Measurements from ENCODE around the gene ATP13A4. TPM values are rescaled to one million over a fixed set of nuclear protein-coding genes. Genes with fewer than 3 reads are reported as not detected.

Gene ATP13A4
- total RNA-seq (10 to 100 TPM in 3 of 6 donors, 1 to 10 TPM in 3; 6.7 to 15.7 (median 9.8) TPM), polyA plus RNA-seq (10 to 100 TPM in 1 of 2 donors, 1 to 10 TPM in 1; 5.7 to 13.3 TPM)

DNA sequence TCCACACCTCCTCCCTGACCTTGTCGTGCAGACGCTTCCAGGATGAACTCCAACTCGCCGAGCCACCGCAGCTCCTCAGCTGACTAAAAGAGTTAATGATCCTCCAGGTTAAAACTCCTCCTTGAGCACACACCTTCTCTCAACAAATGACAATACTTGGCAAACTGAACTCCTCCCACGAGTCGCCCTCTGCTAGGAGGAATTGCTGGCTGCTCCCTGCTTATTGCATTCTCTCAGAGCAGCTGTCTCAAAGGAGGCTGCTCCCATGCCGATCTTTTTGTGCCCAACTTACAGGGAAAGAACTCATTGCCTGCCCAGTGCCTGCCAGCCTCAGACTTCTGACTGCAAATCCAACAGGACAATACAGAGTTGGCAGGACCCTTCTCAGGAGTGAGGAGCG lies at the start of gene ATP13A4:
ATP13A4 (minus strand) TSS at position 85 of the 400 bp plus-strand sequence. CDS start 96 bp downstream, outside the sequence.
- H3K27ac ChIP-seq = peak within 1 kb of the TSS in 2 of 4 donors; percentile 65 to 68
- no peaks in the 10 kb centered on the region for H3K9me3 ChIP-seq
- H3K4me3 ChIP-seq = peak within 1 kb of the TSS in 2 of 4 donors; percentile 19 to 23
- TF ChIP-seq CTCF (IDR thresholded peaks at IDR 0.05) = no peak
- intact Hi-C loops (cut with DNase I) = no loop called here
- DNase-seq (peak in 4 of 6 donors; percentile 26 to 54 (median 34)), FAIRE-seq (no peak), ATAC-seq (peak; percentile 61 to 79 (median 69))
- H3K36me3 ChIP-seq = no peaks in the 10 kb centered on the region
- peaks cover 0 to 24% (median 23%) of the 10 kb centered on the region in 3 donors for H3K4me1 ChIP-seq
- no peaks in the 10 kb centered on the region for H3K27me3 ChIP-seq
- WGBS, 2 donors = 14 to 20% methylated on average over 9 of the region's 9 CpGs

GRCh38 chr3:193599393-193599792 lies 44.7 kb upstream of the ATP13A4 start:
- WGBS, 2 donors = 36 to 46% methylated on average over 1 of the region's 1 CpG
- Histone ChIP-seq H3K4me1 (peaks cover 0 to 8% (median 3%) of the 10 kb centered on the region in 3 donors), H3K36me3 (peaks cover 0 to 4% (median 0%) of the 10 kb centered on the region in 3 donors), H3K9me3 (no peaks in the 10 kb centered on the region), H3K4me3 (no peak overlapping the region), H3K27ac (no peak overlapping the region), H3K27me3 (no peaks in the 10 kb centered on the region)
- no peak for TF ChIP-seq CTCF (IDR thresholded peaks at IDR 0.05)
- DNase-seq (no peak), ATAC-seq (no peak), FAIRE-seq (no peak)
- intact Hi-C loops (cut with DNase I) = no loop called here

GRCh38 chr3:193598202-193598601 lies 43.5 kb upstream of the ATP13A4 start:
- TF ChIP-seq CTCF (IDR thresholded peaks at IDR 0.05) = no peak
- no peak for ATAC-seq
- intact Hi-C loops (cut with DNase I) = no loop called here
- H3K27me3 ChIP-seq = no peaks in the 10 kb centered on the region
- no peak for DNase-seq
- no peak for FAIRE-seq
- H3K4me3 ChIP-seq = no peak overlapping the region
- H3K36me3 ChIP-seq = peaks cover 0 to 4% (median 0%) of the 10 kb centered on the region in 3 donors
- WGBS, 2 donors = 91 to 94% methylated on average over 2 of the region's 2 CpGs
- H3K4me1 ChIP-seq = peaks cover 0 to 14% (median 9%) of the 10 kb centered on the region in 3 donors
- H3K9me3 ChIP-seq = no peaks in the 10 kb centered on the region
- H3K27ac ChIP-seq = no peak overlapping the region

DNA sequence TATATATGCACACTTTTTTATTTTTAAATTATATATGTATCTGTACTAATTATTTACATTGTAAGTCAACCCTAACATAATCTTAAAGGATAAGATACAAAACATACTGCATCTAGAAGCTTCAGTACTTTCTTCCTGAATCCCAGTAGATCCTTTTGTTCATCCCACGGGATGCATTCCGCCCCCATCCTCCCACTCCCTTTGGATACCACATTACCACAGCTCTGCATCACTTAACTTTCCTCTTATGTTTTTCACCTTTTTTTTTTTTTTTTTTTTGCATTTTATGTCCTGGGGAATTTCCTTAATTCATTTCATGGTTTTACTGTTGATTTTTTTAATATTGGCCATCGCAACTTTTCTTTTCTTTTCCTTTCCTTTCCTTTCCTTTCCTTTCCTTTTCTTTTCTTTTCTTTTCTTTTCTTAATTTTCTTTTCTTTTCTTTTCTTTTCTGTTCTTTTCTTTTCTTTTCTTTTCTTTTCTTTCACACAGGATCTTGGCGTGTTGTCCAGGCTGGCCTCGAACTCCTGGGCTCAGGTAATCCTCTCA lies 41.3 kb upstream of the ATP13A4 start:
- DNase-seq (no peak), ATAC-seq (no peak), FAIRE-seq (no peak)
- WGBS, 2 donors = 97 to 98% methylated on average over 5 of the region's 5 CpGs
- no peak for TF ChIP-seq CTCF (IDR thresholded peaks at IDR 0.05)
- intact Hi-C loops (cut with DNase I) = no loop called here
- Histone ChIP-seq H3K9me3 (no peaks in the 10 kb centered on the region), H3K27ac (no peak overlapping the region), H3K4me1 (peaks cover 0 to 14% (median 13%) of the 10 kb centered on the region in 3 donors), H3K36me3 (peaks cover 0 to 4% (median 0%) of the 10 kb centered on the region in 3 donors), H3K27me3 (no peaks in the 10 kb centered on the region), H3K4me3 (no peak overlapping the region)

Data from pancreas (tissue), 10 donors.